Kidney epithelial cell (primary cell): ENCODE measurements around the gene NKAIN1. TPM values are rescaled to one million over a fixed set of nuclear protein-coding genes. Genes with fewer than 3 reads are reported as not detected.

Experiments used
- DNase-seq: peaks from one replicate; pipeline ENCODE4 v3.0.0-alpha.2; 2010; ENCODE audit warnings: low read depth
- H3K27me3 ChIP-seq: 2 replicates; pipeline ENCODE4 v1.6.0; 2011; ENCODE audit warnings: low read length; ENCODE audit not compliant: control insufficient read depth, insufficient read depth
- H3K36me3 ChIP-seq: 2 replicates; pipeline ENCODE4 v1.5.1; 2011; ENCODE audit warnings: low read length; ENCODE audit not compliant: control insufficient read depth, insufficient read depth
- H3K4me3 ChIP-seq: 2 replicates; pipeline ENCODE4 v1.5.1; 2011; ENCODE audit warnings: low read depth, mild to moderate bottlenecking, control low read depth, low read length
- CTCF ChIP-seq: IDR thresholded peaks from 2 replicates; pipeline ENCODE4 v1.5.1; 2011; ENCODE audit warnings: mild to moderate bottlenecking, moderate library complexity, low read length, control low read depth, inconsistent platforms; ENCODE audit not compliant: insufficient read depth, poor library complexity, severe bottlenecking
- total RNA-seq: library from RNA; depleted of rRNA; stranded (reverse); fragments of >200 nt; gene quantifications from 2 replicates; pipeline ENCODE4 v1.2.3, GENCODE V29; 2015

NKAIN1 gene
- total RNA-seq, 1 donor from 2014 or later = 2.7 TPM

DNA sequence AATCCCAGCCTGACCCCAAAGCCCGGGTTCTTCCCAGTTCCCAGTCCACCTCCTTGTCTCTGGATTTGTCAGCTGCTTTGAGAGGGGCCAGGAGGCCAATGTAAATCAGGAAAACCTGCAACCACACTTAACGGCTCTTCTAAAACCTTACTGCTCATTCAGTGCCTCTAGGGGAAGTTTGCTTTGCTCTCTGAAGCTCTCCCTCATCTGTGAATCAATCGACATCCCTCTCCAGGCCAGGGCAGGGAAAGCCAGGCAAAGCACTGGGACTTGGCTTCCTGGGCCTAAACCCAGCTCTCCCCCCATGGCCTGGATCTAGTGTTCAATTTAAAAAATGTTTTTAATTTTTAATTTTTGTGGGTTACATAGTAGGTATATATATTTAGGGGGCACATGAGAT lies 9.3 kb downstream of the NKAIN1 start:
- Histone ChIP-seq H3K36me3 (no peaks in the 10 kb centered on the region), H3K4me3 (no peak overlapping the region), H3K27me3 (peaks cover 6% of the 10 kb centered on the region)
- no peak for DNase-seq
- TF ChIP-seq CTCF = no peak

GRCh38 chr1:31228986-31229385 lies 10.7 kb downstream of the NKAIN1 start:
- Histone ChIP-seq H3K36me3 (no peaks in the 10 kb centered on the region), H3K4me3 (no peak overlapping the region), H3K27me3 (peaks cover 8% of the 10 kb centered on the region)
- no peak for DNase-seq
- no peak for TF ChIP-seq CTCF

GRCh38 chr1:31227891-31228568 lies 11.7 kb downstream of the NKAIN1 start:
- TF ChIP-seq CTCF = no peak
- DNase-seq = no peak
- H3K27me3 ChIP-seq = peaks cover 8% of the 10 kb centered on the region
- H3K36me3 ChIP-seq = no peaks in the 10 kb centered on the region
- H3K4me3 ChIP-seq = no peak overlapping the region

- peaks cover 14% of the 10 kb centered on the region for H3K27me3 ChIP-seq
- H3K4me3 ChIP-seq = no peak overlapping the region
- DNase-seq = no peak
- H3K36me3 ChIP-seq = no peaks in the 10 kb centered on the region
- no peak for TF ChIP-seq CTCF
Observed at GRCh38 chr1:31224068-31224467, 15.6 kb downstream of the NKAIN1 start.

- H3K27me3 ChIP-seq = peaks cover 20% of the 10 kb centered on the region
- no peak for TF ChIP-seq CTCF
- H3K36me3 ChIP-seq = no peaks in the 10 kb centered on the region
- DNase-seq = no peak
- no peak overlapping the region for H3K4me3 ChIP-seq
Observed at GRCh38 chr1:31222176-31222575, 17.5 kb downstream of the NKAIN1 start.

DNA sequence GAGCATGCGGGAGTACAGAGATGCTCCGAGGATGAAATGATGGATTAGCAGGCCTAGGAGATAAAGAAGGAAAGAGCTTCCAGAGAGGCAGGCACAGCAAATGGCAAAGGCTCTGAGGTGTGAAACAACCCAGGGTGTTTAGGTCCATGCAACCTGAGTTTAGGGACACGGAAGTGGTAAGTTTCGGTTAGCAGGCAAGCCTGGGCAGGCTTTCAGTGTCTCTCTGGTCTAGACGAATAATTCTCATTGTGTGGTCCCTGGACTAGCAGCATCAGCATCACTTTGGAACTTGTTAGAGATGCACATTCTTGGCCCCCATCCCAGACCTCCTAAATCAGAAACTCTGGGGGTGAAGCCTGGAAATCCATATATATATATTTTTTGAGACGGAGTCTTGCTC lies 18.6 kb downstream of the NKAIN1 start:
- no peak for TF ChIP-seq CTCF
- no peak for DNase-seq
- no peak overlapping the region for H3K4me3 ChIP-seq
- no peaks in the 10 kb centered on the region for H3K36me3 ChIP-seq
- H3K27me3 ChIP-seq = peaks cover 20% of the 10 kb centered on the region
